ENCODE measurements around the gene EXOC2.

The EXOC2 gene

GRCh38 chr6:470051-470900 lies 222.7 kb downstream of the EXOC2 start:
- DNase-seq (ENCODE audit: low read depth) = no peak

GRCh38 chr6:467671-468082 lies 225.3 kb downstream of the EXOC2 start:
- DNase-seq (ENCODE audit: low read depth) = no peak

GRCh38 chr6:467111-467510 lies 225.8 kb downstream of the EXOC2 start:
- DNase-seq (ENCODE audit: low read depth) = no peak

GRCh38 chr6:466564-466963 lies 226.4 kb downstream of the EXOC2 start:
- no peak for DNase-seq (ENCODE audit: low read depth)

- no peak for DNase-seq (ENCODE audit: low read depth)
Observed at GRCh38 chr6:465531-466348, 227.2 kb downstream of the EXOC2 start.

- DNase-seq (ENCODE audit: low read depth) = no peak
Observed at GRCh38 chr6:456887-457286, 236.1 kb downstream of the EXOC2 start.

GRCh38 chr6:456358-456867 lies 236.5 kb downstream of the EXOC2 start:
- DNase-seq (ENCODE audit: low read depth) = no peak

- no peak for DNase-seq (ENCODE audit: low read depth)
Observed at GRCh38 chr6:455835-456234, 237.1 kb downstream of the EXOC2 start.

GRCh38 chr6:455006-455585 lies 237.8 kb downstream of the EXOC2 start:
- DNase-seq (ENCODE audit: low read depth) = no peak

GRCh38 chr6:454148-454991 lies 238.6 kb downstream of the EXOC2 start:
- no peak for DNase-seq (ENCODE audit: low read depth)

- no peak for DNase-seq (ENCODE audit: low read depth)
Observed at GRCh38 chr6:453152-453551, 239.8 kb downstream of the EXOC2 start.

- DNase-seq (ENCODE audit: low read depth) = no peak
Observed at GRCh38 chr6:452301-453067, 240.5 kb downstream of the EXOC2 start.

GRCh38 chr6:451847-452246 lies 241.1 kb downstream of the EXOC2 start:
- no peak for DNase-seq (ENCODE audit: low read depth)

GRCh38 chr6:451336-451735 lies 241.6 kb downstream of the EXOC2 start:
- DNase-seq (ENCODE audit: low read depth) = no peak

- no peak for DNase-seq (ENCODE audit: low read depth)
Observed at GRCh38 chr6:449486-450419, 243.2 kb downstream of the EXOC2 start.

GRCh38 chr6:449057-449430 lies 243.9 kb downstream of the EXOC2 start:
- DNase-seq (ENCODE audit: low read depth) = no peak

- no peak for DNase-seq (ENCODE audit: low read depth)
Observed at GRCh38 chr6:448296-449056, 244.5 kb downstream of the EXOC2 start.

- no peak for DNase-seq (ENCODE audit: low read depth)
Observed at GRCh38 chr6:447381-448165, 245.4 kb downstream of the EXOC2 start.

Measured in activated gamma-delta T cell treated with anti-CD3 and anti-CD28 coated beads, Interleukin-2, amount 50 U/mL, for 16 hours (primary cell).